DND-41 (cell line): ENCODE data around the gene PIAS2.

ENCODE experiments used
- EZH2 ChIP-seq: IDR thresholded peaks from 3 replicates; pipeline ENCODE4 v1.6.1; 2012; ENCODE audit warnings: borderline replicate concordance, low read depth, mild to moderate bottlenecking, moderate library complexity, low read length, inconsistent platforms; ENCODE audit not compliant: severe bottlenecking
- TF ChIP-seq, protein P1 (sequence below): IDR thresholded peaks from 2 replicates; pipeline ENCODE4 v1.5.1; 2012; ENCODE audit warnings: borderline replicate concordance, low read length, moderate library complexity, mild to moderate bottlenecking; ENCODE audit not compliant: poor library complexity, severe bottlenecking; ENCODE audit errors: extremely low read depth

DNA sequence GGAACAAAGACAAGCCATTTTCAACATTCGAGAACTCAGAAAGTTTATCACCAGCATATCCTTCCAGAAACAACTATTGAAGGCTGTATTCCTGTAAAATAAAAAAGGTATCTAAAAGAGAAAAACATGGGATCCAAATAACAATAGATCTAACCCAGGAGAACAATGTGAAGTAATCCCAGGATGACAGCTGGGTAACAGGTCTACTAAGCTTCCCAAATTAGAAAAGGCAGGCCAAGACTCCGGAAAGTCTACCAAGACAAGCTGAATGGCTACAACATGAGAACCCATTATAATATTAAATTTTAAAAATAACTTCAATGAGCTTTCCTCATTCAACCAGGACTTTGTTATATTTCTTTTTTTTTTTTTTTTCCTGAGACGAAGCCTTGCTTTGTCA, 6.5 kb downstream of the PIAS2 start:
- TF ChIP-seq, protein P1, sequence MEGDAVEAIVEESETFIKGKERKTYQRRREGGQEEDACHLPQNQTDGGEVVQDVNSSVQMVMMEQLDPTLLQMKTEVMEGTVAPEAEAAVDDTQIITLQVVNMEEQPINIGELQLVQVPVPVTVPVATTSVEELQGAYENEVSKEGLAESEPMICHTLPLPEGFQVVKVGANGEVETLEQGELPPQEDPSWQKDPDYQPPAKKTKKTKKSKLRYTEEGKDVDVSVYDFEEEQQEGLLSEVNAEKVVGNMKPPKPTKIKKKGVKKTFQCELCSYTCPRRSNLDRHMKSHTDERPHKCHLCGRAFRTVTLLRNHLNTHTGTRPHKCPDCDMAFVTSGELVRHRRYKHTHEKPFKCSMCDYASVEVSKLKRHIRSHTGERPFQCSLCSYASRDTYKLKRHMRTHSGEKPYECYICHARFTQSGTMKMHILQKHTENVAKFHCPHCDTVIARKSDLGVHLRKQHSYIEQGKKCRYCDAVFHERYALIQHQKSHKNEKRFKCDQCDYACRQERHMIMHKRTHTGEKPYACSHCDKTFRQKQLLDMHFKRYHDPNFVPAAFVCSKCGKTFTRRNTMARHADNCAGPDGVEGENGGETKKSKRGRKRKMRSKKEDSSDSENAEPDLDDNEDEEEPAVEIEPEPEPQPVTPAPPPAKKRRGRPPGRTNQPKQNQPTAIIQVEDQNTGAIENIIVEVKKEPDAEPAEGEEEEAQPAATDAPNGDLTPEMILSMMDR: no peak
- no peak for TF ChIP-seq EZH2
